ENCODE results near the gene MYO15A.

MYO15A gene

GRCh38 chr17:18205861-18206260 lies 97.3 kb downstream of the MYO15A start:
- TF ChIP-seq EZH2phosphoT487 (IDR thresholded peaks at IDR 0.05; ENCODE audit: low read length) (no peak), EZH2 (optimal IDR thresholded peaks at IDR 0.05; ENCODE audit: low read depth, low read length) (no peak), CTCF (IDR thresholded peaks at IDR 0.05; ENCODE audit: low read length) (no peak)
- H3K36me3 ChIP-seq (replicated peaks; ENCODE audit: insufficient read depth, low read length): peaks cover 12% of the 10 kb centered on the region
- H3K4me1 ChIP-seq (ENCODE audit: low read length): no peaks in the 10 kb centered on the region
- H3K27me3 ChIP-seq (replicated peaks; ENCODE audit: insufficient read depth, low read length): no peaks in the 10 kb centered on the region
- no peak overlapping the region for H3K9ac ChIP-seq (ENCODE audit: low read length)
- DNase-seq: no peak
- no peak overlapping the region for H3K4me3 ChIP-seq (ENCODE audit: low read length)
- H3K27ac ChIP-seq (ENCODE audit: low read length): no peak overlapping the region
- no peak overlapping the region for H2AFZ ChIP-seq (ENCODE audit: low read length)
- H3K79me2 ChIP-seq (ENCODE audit: low read length): peaks cover 49% of the 10 kb centered on the region
- no peak overlapping the region for H3K4me2 ChIP-seq (ENCODE audit: low read depth, low read length)
- H3F3A ChIP-seq (ENCODE audit: insufficient read depth, low read length): no peaks in the 10 kb centered on the region
- no peaks in the 10 kb centered on the region for H3K9me3 ChIP-seq (replicated peaks; ENCODE audit: insufficient read depth, low read length)
- H4K20me1 ChIP-seq (ENCODE audit: insufficient read depth, low read length): no peaks in the 10 kb centered on the region
- no peaks in the 10 kb centered on the region for H3K9me2 ChIP-seq (replicated peaks; ENCODE audit: insufficient read depth, low read length)

DNA sequence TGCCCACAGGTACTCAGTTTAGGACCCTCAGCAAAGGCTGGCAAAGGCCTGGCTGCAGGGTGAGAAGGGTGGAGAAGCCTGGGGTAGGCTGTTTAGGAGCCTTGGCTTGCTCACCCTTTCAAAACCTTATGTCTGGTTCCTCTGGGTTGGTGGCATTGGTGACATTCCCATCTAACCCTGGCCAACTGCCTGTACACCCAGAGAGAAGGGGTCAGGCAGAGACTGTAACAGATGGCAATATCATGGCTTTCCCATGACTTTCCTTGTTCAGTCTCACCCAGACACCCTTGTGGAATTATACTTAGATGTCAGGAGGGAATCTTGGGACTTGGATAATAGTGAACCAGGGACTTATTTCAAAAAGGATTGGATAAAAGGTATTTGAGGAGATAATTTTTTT lies 98.4 kb downstream of the MYO15A start:
- H3K4me3 ChIP-seq (ENCODE audit: low read length): no peak overlapping the region
- peaks cover 12% of the 10 kb centered on the region for H3K36me3 ChIP-seq (replicated peaks; ENCODE audit: insufficient read depth, low read length)
- H3K4me1 ChIP-seq (ENCODE audit: low read length): no peaks in the 10 kb centered on the region
- H3F3A ChIP-seq (ENCODE audit: insufficient read depth, low read length): no peaks in the 10 kb centered on the region
- H3K9me2 ChIP-seq (replicated peaks; ENCODE audit: insufficient read depth, low read length): no peaks in the 10 kb centered on the region
- no peak overlapping the region for H2AFZ ChIP-seq (ENCODE audit: low read length)
- no peak overlapping the region for H3K27ac ChIP-seq (ENCODE audit: low read length)
- no peaks in the 10 kb centered on the region for H3K27me3 ChIP-seq (replicated peaks; ENCODE audit: insufficient read depth, low read length)
- H3K4me2 ChIP-seq (ENCODE audit: low read depth, low read length): no peak overlapping the region
- no peaks in the 10 kb centered on the region for H4K20me1 ChIP-seq (ENCODE audit: insufficient read depth, low read length)
- no peak for TF ChIP-seq CTCF (IDR thresholded peaks at IDR 0.05; ENCODE audit: low read length)
- TF ChIP-seq EZH2 (optimal IDR thresholded peaks at IDR 0.05; ENCODE audit: low read depth, low read length): no peak
- TF ChIP-seq EZH2phosphoT487 (IDR thresholded peaks at IDR 0.05; ENCODE audit: low read length): no peak
- no peak overlapping the region for H3K9ac ChIP-seq (ENCODE audit: low read length)
- no peak for DNase-seq
- no peaks in the 10 kb centered on the region for H3K9me3 ChIP-seq (replicated peaks; ENCODE audit: insufficient read depth, low read length)
- peaks cover 39% of the 10 kb centered on the region for H3K79me2 ChIP-seq (ENCODE audit: low read length)

DNA sequence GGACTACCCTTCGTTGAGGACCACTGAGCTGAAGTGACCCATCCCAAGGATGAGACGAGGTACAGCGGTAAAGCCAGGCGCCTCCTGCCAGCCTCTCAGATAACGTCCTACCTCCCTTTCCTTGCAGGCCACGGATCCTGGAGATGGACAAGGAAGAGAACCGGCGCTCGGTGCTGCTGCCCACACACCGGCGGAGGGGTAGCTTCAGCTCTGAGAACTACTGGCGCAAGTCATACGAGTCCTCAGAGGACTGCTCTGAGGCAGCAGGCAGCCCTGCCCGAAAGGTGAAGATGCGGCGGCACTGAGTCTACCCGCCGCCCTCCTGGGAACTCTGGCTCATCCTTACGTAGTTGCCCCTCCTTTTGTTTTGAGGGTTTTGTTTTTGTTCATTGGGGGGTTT lies 99.5 kb downstream of the MYO15A start:
- Histone ChIP-seq H3K79me2 (ENCODE audit: low read length) (peaks cover 32% of the 10 kb centered on the region), H3K27ac (ENCODE audit: low read length) (no peak overlapping the region), H3K4me1 (ENCODE audit: low read length) (no peaks in the 10 kb centered on the region), H3F3A (ENCODE audit: insufficient read depth, low read length) (no peaks in the 10 kb centered on the region), H3K9ac (ENCODE audit: low read length) (no peak overlapping the region), H3K9me2 (replicated peaks; ENCODE audit: insufficient read depth, low read length) (no peaks in the 10 kb centered on the region), H4K20me1 (ENCODE audit: insufficient read depth, low read length) (no peaks in the 10 kb centered on the region), H3K4me2 (ENCODE audit: low read depth, low read length) (no peak overlapping the region), H3K27me3 (replicated peaks; ENCODE audit: insufficient read depth, low read length) (no peaks in the 10 kb centered on the region), H3K9me3 (replicated peaks; ENCODE audit: insufficient read depth, low read length) (no peaks in the 10 kb centered on the region), H3K36me3 (replicated peaks; ENCODE audit: insufficient read depth, low read length) (peaks cover 12% of the 10 kb centered on the region), H2AFZ (ENCODE audit: low read length) (no peak overlapping the region), H3K4me3 (ENCODE audit: low read length) (no peak overlapping the region)
- TF ChIP-seq EZH2phosphoT487 (IDR thresholded peaks at IDR 0.05; ENCODE audit: low read length) (no peak), CTCF (IDR thresholded peaks at IDR 0.05; ENCODE audit: low read length) (no peak)
- no peak for DNase-seq
